ENCODE data around the gene ACTN4.

ACTN4 gene

DNA sequence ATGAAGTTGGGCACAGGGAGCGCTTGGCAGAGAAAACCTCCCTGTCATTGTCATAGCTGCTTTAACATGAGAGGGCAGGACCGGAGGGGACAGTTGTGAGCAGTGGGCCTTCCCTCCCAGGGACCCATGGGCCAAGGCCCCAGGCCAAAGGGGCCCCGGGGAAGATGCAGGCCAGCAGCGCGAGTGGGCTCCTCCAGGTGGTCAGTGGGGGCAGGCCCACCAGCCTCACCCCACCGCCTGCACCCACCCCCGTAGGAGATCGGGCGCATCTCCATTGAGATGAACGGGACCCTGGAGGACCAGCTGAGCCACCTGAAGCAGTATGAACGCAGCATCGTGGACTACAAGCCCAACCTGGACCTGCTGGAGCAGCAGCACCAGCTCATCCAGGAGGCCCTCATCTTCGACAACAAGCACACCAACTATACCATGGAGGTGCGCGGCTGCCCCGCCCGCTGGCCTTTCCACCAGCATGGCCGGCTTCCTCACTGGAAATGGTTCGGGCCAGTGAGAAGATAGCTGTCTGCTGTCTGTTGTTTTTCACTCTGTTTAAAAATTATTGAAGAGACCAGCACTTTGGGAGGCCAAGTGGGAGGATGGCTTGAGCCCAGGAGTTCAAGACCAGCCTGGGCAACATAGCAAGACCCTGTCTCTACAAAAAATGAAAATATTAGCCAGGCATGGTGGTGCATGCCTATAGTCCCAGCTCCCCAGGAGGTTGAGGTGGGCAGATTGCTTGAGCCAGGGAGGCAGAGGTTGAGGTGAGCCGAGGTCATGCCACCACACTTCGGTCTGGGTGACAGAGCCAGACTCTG is 78.2 kb downstream of the ACTN4 start:
- DNase-seq (ENCODE audit: low spot score), result no peak

DNA sequence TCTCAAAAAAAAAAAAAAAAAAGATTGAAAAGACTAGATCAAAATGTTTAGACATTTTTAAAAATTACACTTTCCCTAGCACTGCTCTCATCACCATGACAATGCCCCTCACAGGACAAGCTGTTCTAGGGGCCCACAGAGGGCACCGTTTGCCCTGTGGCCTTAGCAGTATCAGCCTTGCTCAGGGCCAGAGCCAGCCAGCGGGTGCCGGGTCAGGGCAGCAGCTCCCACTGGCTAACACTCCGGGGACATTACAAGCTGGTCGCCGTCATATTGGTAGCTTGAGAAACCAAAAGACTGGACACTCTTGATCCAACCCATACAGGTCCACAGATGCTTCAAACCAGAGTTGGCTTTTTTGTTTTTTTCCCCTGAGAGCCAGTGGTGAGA is 78.8 kb downstream of the ACTN4 start:
- DNase-seq (ENCODE audit: low spot score), result no peak

DNA sequence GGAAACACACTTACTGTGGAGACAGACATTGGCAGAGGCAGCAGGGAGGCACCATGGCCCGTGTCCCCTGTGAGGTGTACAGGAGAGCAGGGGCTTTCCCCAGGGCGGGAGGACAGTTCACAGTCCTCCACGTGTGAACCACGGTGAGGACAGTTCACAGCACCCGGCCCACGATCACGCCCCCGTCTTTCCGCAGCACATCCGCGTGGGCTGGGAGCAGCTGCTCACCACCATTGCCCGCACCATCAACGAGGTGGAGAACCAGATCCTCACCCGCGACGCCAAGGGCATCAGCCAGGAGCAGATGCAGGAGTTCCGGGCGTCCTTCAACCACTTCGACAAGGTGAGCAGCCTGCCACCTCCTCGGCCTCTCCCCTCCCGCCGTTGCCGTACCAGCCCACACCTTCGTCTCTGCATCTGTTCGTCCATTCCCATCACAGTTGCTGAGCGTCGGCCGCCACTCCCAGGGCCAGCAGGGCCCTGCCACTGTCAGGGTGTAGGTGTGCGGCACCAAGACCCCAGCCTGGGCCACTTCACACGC is 79.4 kb downstream of the ACTN4 start:
- no peak for DNase-seq (ENCODE audit: low spot score)

DNA sequence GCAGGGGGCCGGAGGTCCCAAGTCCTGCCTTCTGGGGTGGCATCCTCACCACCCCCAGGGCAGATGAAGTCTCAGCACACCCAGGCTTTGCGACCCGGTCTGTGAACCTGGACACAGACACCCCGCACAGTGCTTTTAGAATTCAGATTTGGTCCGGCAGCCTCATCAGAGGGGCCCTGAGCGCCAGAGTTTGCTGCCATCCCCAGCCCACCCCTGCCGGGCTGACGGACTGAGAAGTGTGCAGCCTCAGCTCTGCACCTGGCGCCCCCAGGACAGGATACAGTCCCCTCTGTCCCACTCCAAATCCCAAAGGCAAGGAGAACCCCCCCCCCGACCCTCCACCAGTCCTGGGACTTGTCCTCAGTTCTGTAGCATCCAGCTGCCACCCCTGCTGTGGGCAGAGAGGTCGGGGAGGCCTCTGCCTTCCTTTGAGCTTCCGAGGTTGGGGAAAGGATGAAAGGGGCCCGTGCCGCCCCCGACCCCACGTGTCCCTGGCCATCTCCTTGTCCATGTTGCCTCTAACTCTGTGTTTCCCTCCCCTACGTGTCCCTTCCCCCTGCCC is 79.9 kb downstream of the ACTN4 start:
- DNase-seq (ENCODE audit: low spot score), result no peak

GRCh38 chr19:38727868-38728660 is 80.6 kb downstream of the ACTN4 start:
- DNase-seq (ENCODE audit: low spot score), result no peak

GRCh38 chr19:38728752-38729541 is 81.5 kb downstream of the ACTN4 start:
- DNase-seq (ENCODE audit: low spot score), result no peak

DNA sequence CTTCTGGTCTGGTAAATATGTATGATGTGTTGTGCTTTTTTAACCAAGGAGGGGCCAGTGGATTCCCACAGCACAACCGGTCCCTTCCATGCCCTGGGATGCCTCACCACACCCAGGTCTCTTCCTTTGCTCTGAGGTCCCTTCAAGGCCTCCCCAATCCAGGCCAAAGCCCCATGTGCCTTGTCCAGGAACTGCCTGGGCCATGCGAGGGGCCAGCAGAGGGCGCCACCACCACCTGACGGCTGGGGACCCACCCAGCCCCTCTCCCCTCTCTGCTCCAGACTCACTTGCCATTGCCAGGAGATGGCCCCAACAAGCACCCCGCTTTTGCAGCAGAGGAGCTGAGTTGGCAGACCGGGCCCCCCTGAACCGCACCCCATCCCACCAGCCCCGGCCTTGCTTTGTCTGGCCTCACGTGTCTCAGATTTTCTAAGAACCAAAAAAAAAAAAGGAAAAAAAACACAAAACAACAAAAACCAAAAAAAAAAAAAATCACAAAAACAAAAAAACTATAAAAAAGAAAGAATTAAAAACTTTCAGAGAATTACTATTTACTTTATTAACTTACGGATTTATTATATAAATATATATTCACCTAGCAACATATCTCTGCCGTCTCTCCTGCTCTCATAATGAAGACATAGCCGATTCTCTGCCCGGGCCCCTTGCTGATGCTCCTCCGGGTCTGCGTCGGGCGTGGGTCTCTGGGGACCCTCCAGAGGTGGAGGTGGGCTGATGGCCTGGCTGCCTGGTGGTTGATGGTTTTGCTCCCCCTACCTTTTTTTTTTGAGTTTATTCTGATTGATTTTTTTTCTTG is 82.4 kb downstream of the ACTN4 start:
- DNase-seq (ENCODE audit: low spot score), result peak; percentile 52

DNA sequence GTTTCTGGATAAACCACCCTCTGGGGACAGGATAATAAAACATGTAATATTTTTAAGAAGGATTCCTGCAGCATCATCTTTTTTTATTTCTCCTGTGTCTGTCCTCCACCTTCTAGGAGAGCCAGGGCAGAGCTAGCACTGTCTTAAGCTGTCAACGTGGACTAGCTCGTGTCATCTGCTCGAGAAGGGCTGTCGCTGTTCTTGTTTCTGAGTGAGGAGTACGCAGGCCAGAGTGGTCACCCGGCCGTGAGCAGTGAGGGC is 83.0 kb downstream of the ACTN4 start:
- DNase-seq (ENCODE audit: low spot score), result no peak

DNA sequence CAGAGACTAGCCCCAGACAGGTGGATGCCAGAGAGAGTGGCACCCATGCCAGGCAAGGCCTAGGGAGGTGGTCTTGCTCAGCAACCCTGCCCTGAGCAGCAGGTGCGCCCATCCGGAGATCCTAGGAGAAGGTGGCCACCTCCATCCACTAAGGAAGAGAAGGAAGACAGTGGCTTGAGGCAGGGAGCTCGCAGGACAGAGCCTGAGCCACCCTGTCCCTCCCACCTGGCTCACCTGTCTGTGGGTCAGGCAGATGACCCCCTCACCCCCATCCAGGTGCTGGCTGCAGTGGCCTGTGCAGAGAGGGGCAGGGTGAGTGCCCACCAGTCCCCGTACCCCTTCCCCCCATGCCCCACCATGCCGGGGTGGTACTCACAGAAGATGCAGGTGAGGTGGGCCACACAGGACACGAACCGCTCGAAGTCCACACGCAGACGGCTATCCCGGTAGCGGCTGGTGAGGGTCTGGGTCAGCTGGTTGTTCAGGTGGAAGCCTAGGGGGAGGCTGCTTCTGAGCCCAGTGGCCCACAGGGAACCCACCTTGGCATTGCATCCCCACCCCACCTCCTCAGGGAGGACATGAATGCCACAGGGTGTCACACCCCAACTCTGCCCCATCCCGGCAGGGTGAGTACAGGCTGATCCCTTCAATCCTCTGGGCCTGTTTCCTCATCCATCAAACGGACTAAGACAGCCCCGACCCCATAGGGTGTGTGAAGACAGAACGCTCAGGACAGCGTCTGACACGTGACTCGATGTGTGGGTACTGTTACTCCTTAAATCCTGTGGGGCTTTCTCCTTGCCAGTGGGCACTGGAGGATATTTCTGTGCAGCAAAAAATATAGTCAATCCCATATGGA is 83.5 kb downstream of the ACTN4 start:
- no peak for DNase-seq (ENCODE audit: low spot score)

GRCh38 chr19:38731654-38732301 is 84.3 kb downstream of the ACTN4 start:
- no peak for DNase-seq (ENCODE audit: low spot score)

- no peak for DNase-seq (ENCODE audit: low spot score)
Observed at GRCh38 chr19:38733241-38733492, 85.7 kb downstream of the ACTN4 start.

GRCh38 chr19:38733493-38734175 is 86.2 kb downstream of the ACTN4 start:
- no peak for DNase-seq (ENCODE audit: low spot score)

- DNase-seq (ENCODE audit: low spot score), result no peak
Observed at GRCh38 chr19:38734176-38734425, 86.7 kb downstream of the ACTN4 start.

- DNase-seq (ENCODE audit: low spot score), result peak; percentile 22
Observed at GRCh38 chr19:38734426-38735256, 87.2 kb downstream of the ACTN4 start.

DNA sequence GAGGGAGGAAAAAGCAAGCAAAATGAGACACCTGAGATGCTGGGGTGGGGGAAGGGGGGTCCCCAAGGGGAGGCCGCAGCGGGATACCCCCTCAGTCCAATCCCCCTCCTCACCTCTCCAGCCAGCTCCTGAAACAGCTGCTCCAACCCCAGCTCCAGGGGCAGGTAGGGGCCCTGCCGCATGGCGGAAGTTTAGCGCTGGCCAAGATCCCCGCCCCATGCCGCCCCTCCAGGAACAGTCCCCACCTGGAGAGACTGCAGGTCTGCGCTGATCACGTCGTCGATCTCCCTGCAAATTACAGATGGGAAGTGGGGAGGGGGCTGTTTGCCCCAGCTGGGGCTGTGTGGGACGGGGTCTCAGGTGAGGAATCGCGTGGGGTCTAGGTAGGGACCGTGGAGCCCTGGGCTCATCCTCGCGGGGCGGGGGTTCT is 87.8 kb downstream of the ACTN4 start:
- DNase-seq (ENCODE audit: low spot score), result no peak

DNA sequence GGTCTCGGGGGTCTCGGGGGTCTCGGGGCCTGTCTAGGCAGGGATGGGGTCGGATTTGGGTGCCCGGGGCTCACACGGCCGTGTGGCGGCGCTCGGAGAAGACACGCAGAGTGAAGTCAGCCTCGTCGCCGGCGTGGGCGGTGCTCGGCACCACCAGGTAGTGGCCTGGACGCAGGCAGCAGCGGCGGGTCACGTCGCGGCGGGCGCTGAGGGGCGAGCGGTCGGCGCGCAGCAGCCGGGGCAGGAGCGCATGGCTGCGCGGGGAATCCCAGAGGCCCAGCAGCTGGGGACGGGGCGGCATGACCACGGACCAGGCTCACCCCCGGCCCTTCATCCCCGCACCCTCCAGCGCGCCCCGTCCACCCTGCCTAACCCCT is 88.6 kb downstream of the ACTN4 start:
- DNase-seq (ENCODE audit: low spot score), result no peak

DNA sequence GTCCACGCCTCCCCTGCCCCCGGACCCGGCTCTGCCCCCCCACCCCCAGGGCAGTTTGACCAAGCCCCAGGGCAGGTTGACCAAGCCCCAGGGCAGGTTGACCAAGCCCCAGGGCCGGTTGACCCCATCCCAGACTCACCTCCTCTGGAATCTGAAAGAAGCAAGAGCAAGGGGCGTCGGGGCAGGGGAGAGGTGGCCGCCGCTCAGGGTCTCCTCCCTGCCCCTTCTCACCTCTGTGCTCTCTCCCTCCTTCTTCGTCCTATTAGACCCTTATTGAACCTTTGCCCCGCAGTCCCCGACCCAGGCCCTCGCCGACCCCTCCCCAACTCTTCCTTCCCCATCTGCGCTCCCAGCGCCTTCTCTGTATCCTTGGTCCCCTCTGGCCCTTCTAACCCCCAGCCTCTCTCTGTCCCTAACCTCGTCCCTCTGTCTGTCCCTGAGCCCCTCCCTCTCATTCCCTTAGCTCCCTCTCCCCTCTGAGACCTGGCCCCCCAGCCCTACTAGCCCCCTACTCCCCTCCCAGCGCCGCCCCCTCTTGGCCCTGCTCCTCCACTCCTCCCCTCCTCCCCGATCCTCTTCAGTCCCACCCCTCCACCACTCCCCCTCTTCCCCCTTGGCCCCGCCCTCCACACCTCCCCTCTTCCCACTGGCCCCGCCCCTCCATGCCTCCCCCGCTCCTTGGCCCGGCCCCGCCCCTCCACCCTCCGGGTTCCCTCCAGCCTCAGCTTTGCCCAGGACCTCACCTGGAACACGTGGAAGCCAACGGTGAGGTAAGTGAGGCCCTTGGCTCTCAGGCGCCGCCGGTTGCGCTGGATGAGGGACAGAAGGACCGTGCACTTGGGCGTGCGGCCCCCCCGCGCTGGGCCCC is 89.2 kb downstream of the ACTN4 start:
- DNase-seq (ENCODE audit: low spot score), result peak; percentile 44

- DNase-seq (ENCODE audit: low spot score), result no peak
Observed at GRCh38 chr19:38737281-38737865, 89.9 kb downstream of the ACTN4 start.

All from AG08395 (cell line).